Stimulated activated CD4-positive, alpha-beta T cell treated with anti-CD3 and anti-CD28 coated beads, Interleukin-15, amount 100 ng/mL, for 1 hour (primary cell): ENCODE measurements around the gene CPT1C.

ENCODE experiments used
- DNase-seq, 2 donors: peaks; one replicate each; pipeline ENCODE4 v3.0.0-alpha.2; 2020; ENCODE audit warnings: low read depth in 1 of 2, low spot score in 1 of 2

The CPT1C gene

DNA sequence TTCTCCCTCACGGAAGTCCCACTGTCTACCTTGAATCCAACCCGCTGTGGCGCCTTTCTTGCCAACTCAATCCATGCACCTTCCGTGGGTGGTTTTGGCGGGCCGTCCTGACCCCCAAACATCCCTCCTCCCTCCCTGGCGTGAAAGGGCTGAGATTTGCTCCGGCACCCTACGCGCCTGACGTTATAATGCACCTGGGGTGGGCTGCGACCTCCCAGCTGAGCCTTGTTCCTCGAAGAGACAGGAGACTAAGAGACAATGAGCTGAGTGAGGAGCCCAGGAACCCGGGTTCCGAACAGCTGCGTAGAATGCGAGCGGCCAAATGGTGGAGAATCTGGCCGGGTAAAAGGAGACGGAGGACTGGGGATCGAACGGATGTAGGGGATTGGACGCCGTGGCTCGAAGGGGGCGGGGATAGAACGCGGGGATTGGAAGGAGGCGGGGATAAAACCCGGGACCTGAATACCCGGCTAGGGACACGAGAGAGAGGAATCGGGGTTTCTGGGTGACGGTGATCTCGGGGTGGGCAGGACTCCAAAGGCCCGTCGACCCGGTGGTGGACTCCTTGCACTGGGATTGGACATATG lies at the start of gene CPT1C:
Gene CPT1C, plus strand, starts transcription at position 461 of the 587 bp plus-strand sequence. CDS start 1,137 bp downstream, outside the sequence.
- peak in 1 of 2 donors; percentile 42 for DNase-seq

DNA sequence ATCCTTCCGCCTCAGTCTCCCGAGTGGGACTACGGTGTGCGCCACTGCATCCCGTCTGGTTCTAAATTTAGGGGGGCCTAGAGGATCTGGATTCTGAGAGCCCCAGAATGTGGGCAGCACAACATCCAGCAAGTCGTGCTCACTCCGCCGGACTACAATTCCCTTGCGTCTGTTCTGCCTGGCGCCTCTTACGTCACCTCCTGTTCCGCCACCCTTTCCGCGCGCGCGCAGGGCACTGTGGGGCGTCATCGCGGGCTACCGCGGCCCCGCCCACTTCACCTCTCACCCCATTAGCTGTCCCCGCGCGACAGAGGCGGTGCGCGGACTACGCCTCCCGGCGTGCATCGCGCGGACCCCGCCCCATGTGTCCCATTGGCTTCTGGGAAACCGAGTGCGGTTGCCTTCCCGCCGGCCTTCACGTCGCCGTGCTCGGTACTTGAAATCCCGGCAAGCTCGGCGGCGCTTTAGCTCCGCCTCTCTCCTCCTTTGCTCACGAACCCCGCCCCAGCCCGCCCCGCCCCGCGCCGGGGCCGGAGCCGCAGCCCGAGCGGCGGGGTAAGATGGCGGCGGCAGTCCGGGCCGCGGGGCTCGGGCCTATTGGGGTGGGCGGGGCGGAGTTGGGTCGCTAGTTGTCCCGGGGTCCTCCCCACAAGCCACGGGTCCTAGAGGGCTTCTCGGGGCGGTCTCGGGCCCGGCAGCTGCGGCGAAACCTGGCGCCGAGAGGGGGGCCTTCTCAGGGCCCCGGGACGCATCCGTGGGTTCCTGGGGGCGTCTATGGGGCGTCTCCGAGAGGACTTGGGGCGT lies 49.0 kb upstream of the CPT1C start, which contains the start of gene SCAF1:
Gene SCAF1, plus strand, starts transcription at position 522 of the 804 bp plus-strand sequence. CDS start 2,818 bp downstream, outside the sequence.
- peak; percentile 97 to 99 for DNase-seq

DNA sequence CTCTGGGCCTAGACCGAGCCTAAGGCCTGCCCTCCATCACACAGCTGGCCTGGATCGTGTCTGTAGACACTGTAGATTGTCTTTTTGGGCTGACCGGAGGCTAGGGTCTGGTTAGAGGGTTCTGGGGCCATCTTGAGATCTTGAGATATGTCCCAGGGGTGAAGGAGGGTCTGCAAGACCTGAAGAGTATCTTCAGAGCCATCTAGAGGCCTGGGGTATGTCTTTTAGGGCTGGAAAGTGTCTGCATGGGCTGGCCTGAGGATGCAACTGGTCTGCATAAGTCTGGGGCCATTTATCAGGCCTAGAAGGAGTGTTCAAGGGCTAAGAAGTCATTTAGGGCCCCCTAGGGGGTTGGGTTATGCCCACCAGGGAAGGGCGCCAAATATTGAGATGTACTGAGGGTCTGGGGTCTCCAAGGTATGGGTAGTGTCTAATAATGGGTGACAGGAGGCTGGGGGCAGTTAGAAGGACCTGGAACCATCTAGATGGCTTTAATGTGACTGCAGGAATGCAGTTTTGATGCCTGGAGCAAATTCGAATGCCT lies 48.4 kb upstream of the CPT1C start:
- DNase-seq, result no peak

- no peak for DNase-seq
Measured at GRCh38 chr19:49643466-49643865, 47.5 kb upstream of the CPT1C start.

GRCh38 chr19:49645592-49645991 lies 45.3 kb upstream of the CPT1C start:
- DNase-seq, result no peak

DNA sequence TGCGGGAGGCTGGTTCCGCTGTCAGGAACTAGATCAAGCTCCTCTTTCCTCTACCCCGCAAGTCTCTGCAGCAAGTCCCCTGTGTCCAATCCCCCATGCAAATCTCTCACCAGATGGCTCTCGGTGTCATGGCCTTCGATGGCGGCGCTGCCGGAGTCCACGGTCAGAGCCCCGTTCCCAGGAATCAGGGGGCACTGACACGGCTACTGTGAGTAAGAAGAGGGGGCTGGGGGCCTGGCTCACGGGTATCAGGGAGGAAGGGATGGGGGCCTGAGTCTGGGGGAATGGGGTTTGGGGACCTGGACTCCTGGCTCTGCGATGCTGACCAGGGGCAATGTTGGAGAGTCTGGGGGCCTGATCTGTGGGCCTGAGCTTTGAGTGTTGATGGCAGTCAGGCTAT lies 44.9 kb upstream of the CPT1C start:
- DNase-seq, result no peak

GRCh38 chr19:49646586-49646985 lies 44.3 kb upstream of the CPT1C start:
- DNase-seq, result no peak

GRCh38 chr19:49651029-49651819 lies 39.7 kb upstream of the CPT1C start:
- DNase-seq, result no peak

DNA sequence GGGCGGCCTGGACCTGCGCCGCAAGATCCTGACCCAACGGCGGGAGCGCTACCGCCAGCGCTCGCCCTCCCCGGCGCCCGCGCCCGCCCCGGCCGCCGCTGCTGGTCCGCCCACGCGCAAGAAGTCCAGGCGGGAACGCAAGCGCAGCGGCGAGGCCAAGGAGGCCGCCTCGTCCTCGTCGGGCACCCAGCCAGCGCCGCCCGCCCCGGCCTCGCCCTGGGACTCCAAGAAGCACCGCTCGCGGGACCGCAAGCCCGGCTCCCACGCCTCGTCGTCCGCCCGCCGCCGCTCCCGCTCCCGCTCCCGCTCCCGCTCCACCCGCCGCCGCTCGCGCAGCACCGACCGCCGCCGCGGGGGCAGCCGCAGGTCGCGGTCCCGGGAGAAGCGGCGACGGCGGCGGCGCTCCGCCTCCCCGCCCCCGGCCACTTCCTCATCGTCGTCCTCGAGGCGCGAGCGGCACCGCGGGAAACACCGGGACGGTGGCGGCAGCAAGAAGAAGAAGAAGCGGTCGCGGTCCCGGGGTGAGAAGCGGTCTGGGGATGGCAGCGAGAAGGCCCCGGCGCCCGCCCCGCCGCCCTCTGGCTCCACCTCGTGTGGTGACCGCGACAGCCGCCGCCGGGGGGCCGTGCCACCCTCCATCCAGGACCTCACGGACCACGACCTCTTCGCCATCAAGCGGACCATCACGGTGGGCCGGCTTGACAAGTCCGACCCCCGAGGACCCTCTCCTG lies 38.9 kb upstream of the CPT1C start:
- no peak for DNase-seq

DNA sequence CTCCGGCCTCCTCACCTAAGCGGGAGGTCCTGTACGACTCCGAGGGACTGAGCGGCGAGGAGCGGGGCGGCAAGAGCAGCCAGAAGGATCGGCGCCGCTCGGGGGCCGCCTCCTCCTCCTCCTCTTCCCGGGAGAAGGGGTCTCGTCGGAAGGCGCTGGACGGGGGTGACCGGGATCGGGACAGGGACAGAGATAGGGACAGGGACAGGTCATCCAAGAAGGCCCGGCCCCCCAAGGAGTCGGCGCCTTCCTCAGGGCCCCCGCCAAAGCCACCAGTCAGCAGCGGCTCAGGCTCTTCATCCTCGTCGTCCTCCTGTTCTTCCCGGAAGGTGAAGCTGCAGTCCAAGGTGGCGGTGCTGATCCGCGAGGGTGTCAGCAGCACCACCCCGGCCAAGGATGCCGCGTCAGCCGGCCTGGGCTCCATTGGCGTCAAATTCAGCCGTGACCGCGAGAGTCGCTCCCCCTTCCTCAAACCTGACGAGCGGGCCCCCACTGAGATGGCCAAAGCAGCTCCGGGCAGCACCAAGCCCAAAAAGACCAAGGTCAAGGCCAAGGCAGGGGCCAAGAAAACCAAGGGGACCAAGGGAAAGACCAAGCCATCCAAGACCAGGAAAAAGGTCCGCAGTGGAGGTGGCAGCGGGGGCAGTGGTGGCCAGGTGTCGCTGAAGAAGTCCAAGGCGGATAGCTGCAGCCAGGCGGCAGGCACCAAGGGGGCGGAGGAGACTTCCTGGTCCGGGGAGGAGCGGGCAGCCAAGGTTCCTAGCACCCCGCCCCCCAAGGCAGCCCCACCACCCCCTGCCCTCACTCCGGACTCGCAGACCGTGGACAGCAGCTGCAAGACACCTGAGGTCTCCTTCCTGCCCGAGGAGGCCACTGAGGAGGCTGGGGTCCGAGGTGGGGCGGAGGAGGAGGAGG lies 38.1 kb upstream of the CPT1C start:
- no peak for DNase-seq

DNA sequence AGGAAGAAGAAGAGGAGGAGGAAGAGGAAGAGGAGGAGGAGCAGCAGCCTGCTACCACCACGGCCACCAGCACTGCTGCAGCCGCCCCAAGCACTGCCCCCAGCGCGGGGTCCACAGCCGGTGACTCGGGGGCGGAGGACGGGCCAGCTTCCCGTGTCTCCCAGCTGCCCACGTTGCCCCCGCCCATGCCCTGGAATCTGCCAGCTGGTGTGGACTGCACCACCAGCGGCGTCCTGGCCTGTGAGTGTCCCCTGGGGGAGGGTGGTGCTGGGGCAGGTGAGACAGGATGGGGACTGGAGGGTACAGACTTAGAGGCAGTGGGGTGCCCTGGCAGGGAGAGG lies 37.5 kb upstream of the CPT1C start:
- DNase-seq, result no peak

DNA sequence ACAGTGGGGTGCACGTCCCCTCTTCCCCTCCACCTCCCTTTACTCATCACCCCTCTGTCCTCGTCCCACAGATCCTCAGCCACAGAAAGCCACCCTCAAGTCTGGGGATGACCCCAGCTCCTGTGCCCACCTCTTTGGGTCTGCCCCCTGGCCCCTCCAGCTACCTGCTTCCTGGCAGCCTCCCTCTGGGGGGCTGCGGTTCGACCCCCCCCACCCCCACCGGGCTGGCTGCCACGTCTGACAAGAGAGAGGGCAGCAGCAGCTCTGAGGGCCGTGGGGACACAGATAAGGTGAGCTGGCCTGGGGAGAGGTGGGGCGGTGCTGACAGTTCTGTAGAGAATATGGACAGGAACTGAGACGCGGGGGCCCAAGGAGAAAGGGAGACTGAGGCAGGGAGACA lies 36.3 kb upstream of the CPT1C start:
- DNase-seq, result no peak

- no peak for DNase-seq
Measured at GRCh38 chr19:49655570-49656455, 35.1 kb upstream of the CPT1C start.

- no peak for DNase-seq
Measured at GRCh38 chr19:49656456-49657109, 34.3 kb upstream of the CPT1C start.

- DNase-seq, result no peak
Measured at GRCh38 chr19:49657493-49658138, 33.3 kb upstream of the CPT1C start.

DNA sequence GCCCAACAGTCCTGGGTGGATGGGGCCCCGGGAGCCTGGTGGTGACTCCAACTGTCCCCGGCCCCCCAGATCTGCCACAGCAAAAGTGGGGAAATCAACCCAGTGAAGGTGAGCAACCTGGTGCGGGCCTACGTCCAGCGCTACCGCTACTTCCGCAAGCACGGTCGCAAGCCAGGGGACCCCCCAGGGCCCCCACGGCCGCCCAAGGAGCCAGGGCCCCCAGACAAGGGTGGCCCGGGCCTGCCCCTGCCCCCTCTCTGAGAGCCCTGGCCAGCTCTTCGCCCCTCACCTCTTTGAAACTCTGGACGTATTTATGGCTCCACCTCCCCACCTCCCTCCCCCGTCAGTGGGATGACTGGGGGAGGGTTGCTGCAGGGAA lies 32.8 kb upstream of the CPT1C start:
- DNase-seq, result no peak

GRCh38 chr19:49658566-49659442 lies 32.1 kb upstream of the CPT1C start:
- no peak for DNase-seq
